Large intestine (tissue), 3 donors: Measurements from ENCODE around the gene FAM210B. TPM values are rescaled to one million over a fixed set of nuclear protein-coding genes. Genes with fewer than 3 reads are reported as not detected.
A peak's percentile ranks its signal among the peaks of the same experiment; 100 is the strongest.

Experiments used
- DNase-seq, 2 donors: peaks; one replicate each; pipeline versions ENCODE4 v3.0.0 to v3.0.0-alpha.2; 2013
- H3K27ac ChIP-seq: one replicate; pipeline ENCODE4 v1.5.1; 2013; ENCODE audit warnings: low read length
- H3K27me3 ChIP-seq: 2 replicates; pipeline ENCODE4 v1.6.1; 2013; ENCODE audit warnings: low read length; ENCODE audit not compliant: control insufficient read depth, insufficient read depth
- H3K36me3 ChIP-seq: 2 replicates; pipeline ENCODE4 v1.6.1; 2013; ENCODE audit warnings: low read length; ENCODE audit not compliant: control insufficient read depth, insufficient read depth
- H3K4me1 ChIP-seq: one replicate; pipeline ENCODE4 v1.6.1; 2013; ENCODE audit warnings: low read length; ENCODE audit not compliant: control insufficient read depth, insufficient read depth
- H3K4me3 ChIP-seq: one replicate; pipeline ENCODE4 v1.5.1; 2013; ENCODE audit warnings: low read length
- H3K9me3 ChIP-seq: one replicate; pipeline ENCODE4 v1.6.1; 2013; ENCODE audit warnings: mild to moderate bottlenecking, low read depth, low read length, moderate library complexity; ENCODE audit not compliant: control insufficient read depth
- WGBS: methylation state at CpG from one replicate; pipeline ENCODE4 v1.1.5; 2013; ENCODE audit warnings: low lambda C conversion rate; ENCODE audit not compliant: insufficient coverage; 5-methylcytosine and 5-hydroxymethylcytosine counted together
- polyA plus RNA-seq: library from polyadenylated mRNA; unstranded; fragments of 120-200 nt; gene quantifications from one replicate; pipeline ENCODE4 v1.2.1, GENCODE V29; 2013

Gene FAM210B
- polyA plus RNA-seq, 1 donor = 39.6 TPM

- Histone ChIP-seq H3K27ac (peak overlapping the region; percentile 20), H3K4me3 (peak overlapping the region; percentile 65), H3K4me1 (peaks cover 7% of the 10 kb centered on the region), H3K27me3 (no peaks in the 10 kb centered on the region), H3K9me3 (no peaks in the 10 kb centered on the region), H3K36me3 (peaks cover 4% of the 10 kb centered on the region)
- peak in 1 of 2 donors; percentile 54 for DNase-seq
- no CpG with 5 or more reads among the region's 51 CpGs for WGBS
Observed at GRCh38 chr20:56359212-56360132, 698 bp downstream of the FAM210B start.

- H3K36me3 ChIP-seq = peaks cover 9% of the 10 kb centered on the region
- no peaks in the 10 kb centered on the region for H3K9me3 ChIP-seq
- no peak for DNase-seq
- H3K4me1 ChIP-seq = peaks cover 7% of the 10 kb centered on the region
- no CpG with 5 or more reads among the region's 14 CpGs for WGBS
- H3K27me3 ChIP-seq = no peaks in the 10 kb centered on the region
- peak overlapping the region; percentile 20 for H3K27ac ChIP-seq
- H3K4me3 ChIP-seq = peak overlapping the region; percentile 65
Observed at GRCh38 chr20:56360133-56360907, 1.5 kb downstream of the FAM210B start.

- Histone ChIP-seq H3K27ac (no peak overlapping the region), H3K27me3 (no peaks in the 10 kb centered on the region), H3K4me3 (no peak overlapping the region), H3K4me1 (peaks cover 7% of the 10 kb centered on the region), H3K36me3 (peaks cover 14% of the 10 kb centered on the region), H3K9me3 (no peaks in the 10 kb centered on the region)
- no peak for DNase-seq
- WGBS = no CpG with 5 or more reads among the region's 8 CpGs
Observed at GRCh38 chr20:56360908-56361205, 2.1 kb downstream of the FAM210B start.

GRCh38 chr20:56361900-56362299 is 3.1 kb downstream of the FAM210B start:
- Histone ChIP-seq H3K36me3 (peaks cover 23% of the 10 kb centered on the region), H3K4me1 (peaks cover 7% of the 10 kb centered on the region), H3K4me3 (no peak overlapping the region), H3K27ac (no peak overlapping the region), H3K27me3 (no peaks in the 10 kb centered on the region), H3K9me3 (no peaks in the 10 kb centered on the region)
- DNase-seq = no peak
- WGBS = 100% methylated on average over 1 of the region's 8 CpGs

- Histone ChIP-seq H3K36me3 (peaks cover 26% of the 10 kb centered on the region), H3K4me3 (no peak overlapping the region), H3K27me3 (no peaks in the 10 kb centered on the region), H3K4me1 (peaks cover 7% of the 10 kb centered on the region), H3K9me3 (no peaks in the 10 kb centered on the region), H3K27ac (no peak overlapping the region)
- 100% methylated on average over 1 of the region's 8 CpGs for WGBS
- DNase-seq = no peak
Observed at GRCh38 chr20:56362833-56363413, 4.1 kb downstream of the FAM210B start.

- Histone ChIP-seq H3K27me3 (no peaks in the 10 kb centered on the region), H3K4me1 (peaks cover 7% of the 10 kb centered on the region), H3K4me3 (no peak overlapping the region), H3K27ac (no peak overlapping the region), H3K9me3 (no peaks in the 10 kb centered on the region), H3K36me3 (peaks cover 29% of the 10 kb centered on the region)
- DNase-seq = no peak
- WGBS = 100% methylated on average over 2 of the region's 6 CpGs
Observed at GRCh38 chr20:56363491-56363890, 4.7 kb downstream of the FAM210B start.

GRCh38 chr20:56368351-56369134 is 9.8 kb downstream of the FAM210B start:
- no peak overlapping the region for H3K27ac ChIP-seq
- H3K4me1 ChIP-seq = no peaks in the 10 kb centered on the region
- DNase-seq = no peak
- H3K27me3 ChIP-seq = no peaks in the 10 kb centered on the region
- H3K9me3 ChIP-seq = no peaks in the 10 kb centered on the region
- no CpG with 5 or more reads among the region's 6 CpGs for WGBS
- H3K4me3 ChIP-seq = no peak overlapping the region
- H3K36me3 ChIP-seq = peaks cover 58% of the 10 kb centered on the region

GRCh38 chr20:56369179-56369578 is 10.4 kb downstream of the FAM210B start:
- no peak for DNase-seq
- Histone ChIP-seq H3K27ac (no peak overlapping the region), H3K4me3 (no peak overlapping the region), H3K36me3 (peaks cover 59% of the 10 kb centered on the region), H3K4me1 (no peaks in the 10 kb centered on the region), H3K9me3 (no peaks in the 10 kb centered on the region), H3K27me3 (no peaks in the 10 kb centered on the region)
- WGBS = 100% methylated on average over 2 of the region's 4 CpGs

- H3K27me3 ChIP-seq = no peaks in the 10 kb centered on the region
- H3K27ac ChIP-seq = no peak overlapping the region
- H3K4me3 ChIP-seq = no peak overlapping the region
- no peaks in the 10 kb centered on the region for H3K9me3 ChIP-seq
- H3K4me1 ChIP-seq = no peaks in the 10 kb centered on the region
- no peak for DNase-seq
- WGBS = 100% methylated on average over 1 of the region's 11 CpGs
- peaks cover 40% of the 10 kb centered on the region for H3K36me3 ChIP-seq
Observed at GRCh38 chr20:56371977-56372376, 13.2 kb downstream of the FAM210B start.

GRCh38 chr20:56372850-56373249 is 14.1 kb downstream of the FAM210B start:
- Histone ChIP-seq H3K9me3 (no peaks in the 10 kb centered on the region), H3K36me3 (peaks cover 39% of the 10 kb centered on the region), H3K4me3 (no peak overlapping the region), H3K27me3 (no peaks in the 10 kb centered on the region), H3K4me1 (no peaks in the 10 kb centered on the region), H3K27ac (no peak overlapping the region)
- WGBS = 60% methylated on average over 1 of the region's 1 CpG
- DNase-seq = no peak
